GDM1 (cell line): ENCODE results near the gene SPRTN.

Experiments used
- DNase-seq: peaks from one replicate; lab custom pipeline; 2025; lab: John Stamatoyannopoulos, UW

Gene SPRTN

GRCh38 chr1:231376875-231377549, 38.9 kb downstream of the SPRTN start:
- DNase-seq = no peak

- no peak for DNase-seq
These were observed 43.6 kb downstream of the SPRTN start for GRCh38 chr1:231381729-231382128.

- no peak for DNase-seq
These were observed 44.3 kb downstream of the SPRTN start for GRCh38 chr1:231382426-231382825.

GRCh38 chr1:231383159-231383860, 45.2 kb downstream of the SPRTN start:
- no peak for DNase-seq

- DNase-seq = no peak
These were observed 46.8 kb downstream of the SPRTN start for GRCh38 chr1:231384696-231385415.

- no peak for DNase-seq
These were observed 47.3 kb downstream of the SPRTN start for GRCh38 chr1:231385416-231385748.

- DNase-seq = no peak
These were observed 48.4 kb downstream of the SPRTN start for GRCh38 chr1:231386466-231386865.

- no peak for DNase-seq
These were observed 49.9 kb downstream of the SPRTN start for GRCh38 chr1:231387770-231388669.

- DNase-seq = no peak
These were observed 52.0 kb downstream of the SPRTN start for GRCh38 chr1:231390071-231390470.

GRCh38 chr1:231392389-231393131, 54.5 kb downstream of the SPRTN start:
- no peak for DNase-seq

- DNase-seq = no peak
These were observed 55.6 kb downstream of the SPRTN start for GRCh38 chr1:231393668-231394067.

GRCh38 chr1:231395076-231395997, 57.2 kb downstream of the SPRTN start:
- DNase-seq = no peak

- DNase-seq = no peak
These were observed 57.9 kb downstream of the SPRTN start for GRCh38 chr1:231395998-231396390.

GRCh38 chr1:231396643-231397042, 58.5 kb downstream of the SPRTN start:
- no peak for DNase-seq

GRCh38 chr1:231397886-231398671, 60.0 kb downstream of the SPRTN start:
- no peak for DNase-seq

GRCh38 chr1:231401478-231401877, 63.4 kb downstream of the SPRTN start:
- DNase-seq = no peak

GRCh38 chr1:231404318-231404717, 66.2 kb downstream of the SPRTN start:
- DNase-seq = no peak
